ENCODE results near the gene TPM2. TPM values are rescaled to one million over a fixed set of nuclear protein-coding genes. Genes with fewer than 3 reads are reported as not detected.
"Not testable (repeated sequence)": the region's sequence is repeated elsewhere in the genome, so short reads cannot be mapped to it uniquely, and the experiment has no call there.

The TPM2 gene
- total RNA-seq, 2 donors from 2014 or later, result 523 to 604 TPM

DNA sequence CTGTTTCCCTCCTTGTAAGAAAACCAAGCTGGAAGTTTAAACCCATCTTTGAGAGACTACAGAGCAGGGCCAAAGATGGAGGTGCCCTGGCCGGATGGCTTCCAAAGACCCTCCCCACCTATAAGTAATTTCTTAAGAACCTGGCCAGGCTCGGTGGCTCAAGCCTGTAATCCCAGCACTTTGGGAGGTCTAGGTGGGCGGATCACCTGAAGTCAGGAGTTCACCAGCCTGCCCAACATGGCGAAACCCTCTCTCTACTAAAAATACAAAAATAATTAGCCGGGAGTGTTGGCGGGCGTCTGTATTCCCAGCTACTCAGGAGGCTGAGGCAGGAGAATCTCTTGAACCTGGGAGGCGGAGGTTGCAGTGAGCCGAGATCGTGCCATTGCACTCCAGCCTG lies 44.0 kb downstream of the TPM2 start:
- not testable (repeated sequence) for DNase-seq, ATAC-seq
- intact Hi-C loops (cut with DNase I), result loop anchor here in 1 of 2 donors (5.0 kb wide), 1 partner anchor 237 kb away; no protein-coding TSS in a partner anchor

- DNase-seq, result no peak
- intact Hi-C loops (cut with DNase I), result no loop called here
- no peak for ATAC-seq
Measured at GRCh38 chr9:35643046-35643445, 46.7 kb downstream of the TPM2 start.

GRCh38 chr9:35641478-35641877 lies 48.2 kb downstream of the TPM2 start:
- DNase-seq; ATAC-seq; intact Hi-C loops (cut with DNase I): not testable (repeated sequence)

- DNase-seq; intact Hi-C loops (cut with DNase I); ATAC-seq: not testable (repeated sequence)
Measured at GRCh38 chr9:35640431-35640830, 49.3 kb downstream of the TPM2 start.

DNA sequence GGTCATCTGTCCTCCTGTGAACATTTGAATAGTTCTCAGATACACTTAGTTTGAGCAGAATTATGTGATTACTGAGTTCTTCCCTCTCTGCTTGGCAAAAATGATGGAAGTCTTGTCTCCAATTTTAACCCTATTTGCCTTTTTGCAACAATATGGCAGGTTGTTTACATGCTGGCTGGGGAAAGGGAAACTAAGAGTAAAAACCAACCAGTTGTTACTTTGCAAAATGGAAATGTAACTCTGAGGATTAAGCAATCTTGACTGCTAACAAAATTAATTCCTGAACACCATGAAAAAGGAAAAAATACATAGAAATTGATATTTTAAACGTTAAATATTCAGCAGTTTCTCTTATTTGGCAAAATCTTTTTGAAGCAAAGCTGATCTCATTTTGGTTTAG lies 50.1 kb downstream of the TPM2 start:
- ATAC-seq, result no peak
- no peak for DNase-seq
- intact Hi-C loops (cut with DNase I), result no loop called here

- intact Hi-C loops (cut with DNase I); ATAC-seq; DNase-seq: not testable (repeated sequence)
Measured at GRCh38 chr9:35639225-35639624, 50.5 kb downstream of the TPM2 start.

GRCh38 chr9:35638751-35639150 lies 51.0 kb downstream of the TPM2 start:
- ATAC-seq; intact Hi-C loops (cut with DNase I): not testable (repeated sequence)

GRCh38 chr9:35637427-35637955 lies 52.2 kb downstream of the TPM2 start:
- intact Hi-C loops (cut with DNase I); ATAC-seq; DNase-seq: not testable (repeated sequence)

More at GRCh38 chr9:35638751-35639150, 51.0 kb downstream of the TPM2 start:
- DNase-seq, result not testable (repeated sequence)

DNA sequence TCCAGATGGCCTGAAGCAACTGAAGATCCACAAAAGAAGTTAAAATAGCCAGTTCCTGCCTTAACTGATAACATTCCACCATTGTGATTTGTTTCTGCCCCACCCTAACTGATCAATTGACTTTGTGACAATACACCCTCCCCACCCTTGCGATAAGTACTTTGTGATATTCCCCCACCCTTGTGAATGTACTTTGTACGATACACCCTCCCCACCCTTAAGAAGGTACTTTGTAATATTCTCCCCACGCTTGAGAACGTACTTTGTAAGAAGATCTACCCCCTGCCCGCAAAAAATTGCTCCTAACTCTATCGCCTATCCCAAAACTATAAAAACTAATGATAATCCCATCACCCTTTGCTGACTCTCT lies 52.9 kb downstream of the TPM2 start:
- DNase-seq; ATAC-seq; intact Hi-C loops (cut with DNase I): not testable (repeated sequence)

DNA sequence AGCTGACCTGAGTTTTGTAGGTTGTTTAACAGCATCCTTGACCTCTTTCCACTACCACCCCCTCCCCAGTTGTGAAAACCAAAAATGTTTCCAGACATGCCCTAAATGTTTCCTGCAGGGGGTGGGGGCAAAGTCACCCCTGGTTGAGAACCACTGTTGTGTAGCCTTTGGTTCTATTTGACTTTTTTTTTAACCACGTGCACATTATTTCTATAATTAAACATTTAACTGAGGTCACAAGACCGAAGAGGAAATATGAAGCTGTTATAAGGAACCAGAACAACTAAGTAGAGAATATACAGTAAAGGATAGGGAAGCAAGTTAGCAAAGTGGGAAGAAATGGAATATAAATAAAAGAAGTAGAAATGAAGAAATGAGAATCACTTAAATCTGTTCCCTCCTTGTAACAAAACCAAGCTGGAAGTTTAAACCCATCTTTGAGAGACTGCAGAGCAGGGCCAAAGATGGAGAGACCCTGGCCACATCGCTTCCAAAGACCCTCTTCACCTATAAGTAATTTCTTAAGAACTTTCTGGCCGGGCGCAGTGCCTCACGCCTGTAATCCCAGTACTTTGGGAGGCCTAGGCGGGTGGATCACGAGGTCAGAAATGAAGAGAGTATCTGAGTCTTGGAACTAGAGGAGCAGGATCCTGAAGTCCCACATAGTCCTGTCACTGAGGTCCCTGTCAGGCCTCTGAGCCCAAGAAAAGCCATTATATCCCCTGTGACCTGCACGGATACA lies 53.4 kb downstream of the TPM2 start:
- ATAC-seq, result peak; percentile 27 to 38
- intact Hi-C loops (cut with DNase I), result no loop called here
- no peak for DNase-seq

DNA sequence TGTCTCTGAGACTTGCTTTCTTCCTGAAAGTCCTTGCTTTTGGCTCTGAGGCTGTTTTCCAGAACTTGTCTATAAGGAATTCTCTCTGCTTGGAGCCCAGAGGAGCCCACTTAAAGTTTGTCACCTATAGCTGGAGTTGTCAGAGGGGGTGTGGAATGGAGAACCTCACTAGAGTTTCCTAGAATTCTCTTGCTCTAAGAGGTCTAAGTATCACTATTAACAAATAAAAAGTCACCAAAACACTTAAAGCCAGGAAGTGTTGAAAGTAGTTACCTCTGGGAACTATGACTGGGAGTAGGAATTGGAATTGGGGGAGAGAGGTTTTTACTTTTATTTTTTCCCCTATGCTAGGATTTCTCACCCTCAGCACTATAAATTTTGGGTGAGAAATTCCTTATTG lies 54.0 kb downstream of the TPM2 start:
- intact Hi-C loops (cut with DNase I), result no loop called here
- no peak for ATAC-seq
- no peak for DNase-seq

Small RNA genes lying within 50 kb of the gene (microRNA-seq; reads per million reads assigned to microRNA genes)
- gene MIR6852, result 0 to 0.27 reads per million in 2 donors
- 0 to 0.60 reads per million in 2 donors for gene MIR6853

Other genes with a start within 250 kb of the TPM2 start
- 10 to 100 TPM; 32.2 to 43.0 TPM for gene RUSC2, start 199.8 kb downstream of the TPM2 start, total RNA-seq
- gene TESK1, start 84.7 kb downstream of the TPM2 start, total RNA-seq, result 10 to 100 TPM; 30.7 to 31.9 TPM
- 1 to 10 TPM in 1 of 2 donors, under 1 TPM in 1; 0.97 to 1.6 TPM for gene CD72, start 71.5 kb downstream of the TPM2 start, total RNA-seq
- 1 to 10 TPM in 1 of 2 donors, under 1 TPM in 1; 0.86 to 1.6 TPM for gene SIT1, start 39.0 kb downstream of the TPM2 start, total RNA-seq
- over 10,000 TPM; 14,118 to 22,490 TPM for gene RMRP, start 31.9 kb downstream of the TPM2 start, total RNA-seq
- 10 to 100 TPM; 52.3 to 70.9 TPM for gene CCDC107, start 31.6 kb downstream of the TPM2 start, total RNA-seq
- gene ARHGEF39, start 24.7 kb downstream of the TPM2 start, total RNA-seq, result under 1 TPM; 0.18 to 0.84 TPM
- 1 to 10 TPM; 1.6 to 2.8 TPM for gene CA9, start 16.0 kb downstream of the TPM2 start, total RNA-seq
- 100 to 1,000 TPM; 301 to 324 TPM for gene TLN1, start 42.3 kb upstream of the TPM2 start, total RNA-seq
- gene CREB3, start 42.7 kb upstream of the TPM2 start, total RNA-seq, result 10 to 100 TPM; 24.6 to 36.2 TPM
- 10 to 100 TPM; 92.5 to 97.7 TPM for gene GBA2, start 59.3 kb upstream of the TPM2 start, total RNA-seq
- 10 to 100 TPM; 23.6 to 34.6 TPM for gene RGP1, start 59.4 kb upstream of the TPM2 start, total RNA-seq
- not detected for gene MSMP, start 64.4 kb upstream of the TPM2 start, total RNA-seq
- gene NPR2, start 101.7 kb upstream of the TPM2 start, total RNA-seq, result 10 to 100 TPM; 21.1 to 24.3 TPM
- 1 to 10 TPM; 1.3 to 1.9 TPM for gene SPAG8, start 122.3 kb upstream of the TPM2 start, total RNA-seq
- 10 to 100 TPM; 53.4 to 54.3 TPM for gene HINT2, start 125.1 kb upstream of the TPM2 start, total RNA-seq
- not detected for gene FAM221B, start 138.8 kb upstream of the TPM2 start, total RNA-seq
- 10 to 100 TPM; 14.7 to 15.6 TPM for gene TMEM8B, start 139.3 kb upstream of the TPM2 start, total RNA-seq
- not detected for gene OR13J1, start 180.5 kb upstream of the TPM2 start, total RNA-seq
- 1 to 10 TPM; 4.6 to 9.3 TPM for gene HRCT1, start 216.3 kb upstream of the TPM2 start, total RNA-seq
- 10 to 100 TPM in 1 of 2 donors, 1 to 10 TPM in 1; 7.6 to 13.1 TPM for gene SPAAR, start 219.6 kb upstream of the TPM2 start, total RNA-seq

All from left cardiac atrium (tissue), 4 donors.